ENCODE results near the gene CACNA1G. TPM values are rescaled to one million over a fixed set of nuclear protein-coding genes. Genes with fewer than 3 reads are reported as not detected.
A peak's percentile ranks its signal among the peaks of the same experiment; 100 is the strongest.

Gene CACNA1G
- total RNA-seq, 1 donor from 2014 or later: 0.08 TPM

GRCh38 chr17:50618300-50618699, 57.8 kb downstream of the CACNA1G start:
- ATAC-seq: no peak

GRCh38 chr17:50618941-50619340, 58.4 kb downstream of the CACNA1G start:
- ATAC-seq: peak; percentile 34

- ATAC-seq: no peak
These were observed 59.0 kb downstream of the CACNA1G start for GRCh38 chr17:50619489-50619888.

- no peak for ATAC-seq
These were observed 59.7 kb downstream of the CACNA1G start for GRCh38 chr17:50620237-50620636.

- ATAC-seq: no peak
These were observed 60.3 kb downstream of the CACNA1G start for GRCh38 chr17:50620858-50621257.

DNA sequence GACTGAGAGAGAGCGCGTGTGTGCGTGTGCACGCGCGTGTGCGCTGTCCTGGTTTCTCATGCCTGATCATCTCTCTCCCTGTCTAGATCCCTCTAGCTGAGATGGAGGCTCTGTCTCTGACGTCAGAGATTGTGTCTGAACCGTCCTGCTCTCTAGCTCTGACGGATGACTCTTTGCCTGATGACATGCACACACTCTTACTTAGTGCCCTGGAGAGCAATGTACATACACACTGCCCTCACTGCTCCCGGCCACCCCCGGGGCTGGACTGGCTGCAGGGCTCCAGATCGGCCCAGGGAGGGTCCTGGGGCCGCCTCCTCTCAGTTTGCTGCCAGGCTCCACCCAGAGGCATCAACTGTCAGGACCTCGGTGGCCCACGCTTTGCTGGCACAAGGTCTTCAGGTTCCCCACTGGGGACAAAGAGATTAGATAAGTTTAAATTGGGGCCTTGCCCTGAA, 61.1 kb downstream of the CACNA1G start:
- ATAC-seq: no peak

GRCh38 chr17:50624321-50624934, 63.9 kb downstream of the CACNA1G start:
- no peak for ATAC-seq

DNA sequence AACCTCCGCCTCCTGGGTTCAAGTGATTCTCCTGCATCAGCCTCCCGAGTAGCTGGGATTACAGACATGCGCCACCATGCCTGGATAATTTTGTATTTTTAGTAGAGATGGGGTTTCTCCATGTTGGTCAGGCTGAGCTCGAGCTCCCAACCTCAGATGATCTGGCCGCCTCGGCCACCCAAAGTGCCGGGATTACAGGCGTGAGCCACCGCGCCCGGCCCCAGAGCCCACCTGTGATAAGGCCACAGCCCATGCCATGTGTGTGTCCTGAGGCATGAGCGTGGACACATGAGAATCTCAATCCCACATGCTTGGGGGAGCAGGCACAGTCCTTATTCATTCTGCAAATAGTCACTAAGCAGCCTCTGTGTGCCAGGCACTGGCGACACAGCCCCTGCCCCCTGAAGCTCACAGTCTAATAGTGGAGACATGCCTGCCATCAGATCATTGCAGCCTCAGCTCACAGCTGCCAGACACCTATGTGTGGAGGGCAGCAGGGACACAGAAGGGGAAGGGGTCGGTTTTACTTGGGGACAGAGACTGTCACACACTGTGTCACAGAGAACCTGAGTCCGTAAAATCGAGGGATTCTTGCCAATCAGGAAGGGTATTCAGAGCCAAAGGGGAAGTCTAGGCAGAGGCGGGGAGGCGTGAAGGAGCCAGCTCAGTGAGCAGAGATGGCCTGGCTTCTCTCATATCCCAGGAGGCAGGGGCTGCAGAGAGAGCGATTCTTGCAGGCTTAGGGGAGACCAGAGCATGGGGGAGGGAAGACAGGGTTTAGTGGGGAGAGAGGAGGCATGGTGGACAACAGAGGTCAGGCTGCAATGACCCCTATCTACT, 64.7 kb downstream of the CACNA1G start:
- no peak for ATAC-seq

- ATAC-seq: peak; percentile 41
These were observed 65.6 kb downstream of the CACNA1G start for GRCh38 chr17:50626037-50626574.

DNA sequence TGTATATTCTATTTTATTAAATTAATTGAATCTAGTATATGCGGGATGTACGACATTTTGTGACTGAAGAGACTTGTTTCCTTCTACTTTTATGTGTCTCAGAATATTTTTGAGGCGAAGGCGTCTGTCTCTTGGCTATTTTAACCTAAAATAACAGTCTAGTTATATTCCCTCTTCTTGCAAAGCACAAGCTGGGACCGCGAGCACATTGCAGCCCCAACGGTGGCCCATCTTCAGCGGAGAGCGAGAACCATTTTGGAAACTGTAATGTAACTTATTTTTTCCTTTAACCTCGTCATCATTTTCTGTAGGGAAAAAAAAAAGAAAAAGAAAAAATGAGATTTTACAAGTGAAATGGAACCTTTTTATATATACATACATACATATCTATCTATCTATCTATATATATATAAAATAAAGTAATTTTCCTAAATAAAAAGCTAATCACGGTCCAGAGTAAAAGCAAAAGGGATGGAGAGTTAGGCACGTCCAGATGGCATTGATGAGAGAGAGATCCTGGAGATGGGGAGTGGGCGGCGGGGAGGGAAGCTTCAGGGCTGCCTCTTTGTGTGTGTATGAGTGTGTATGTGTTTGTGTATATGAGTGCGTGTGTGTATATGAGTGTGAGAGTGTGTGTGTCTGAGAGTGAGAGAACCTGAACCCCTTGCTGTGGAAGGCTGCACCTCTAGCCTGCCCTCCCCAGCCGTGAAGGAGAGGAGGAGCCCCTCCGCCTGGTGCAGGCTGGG, 66.7 kb downstream of the CACNA1G start:
- ATAC-seq: no peak

DNA sequence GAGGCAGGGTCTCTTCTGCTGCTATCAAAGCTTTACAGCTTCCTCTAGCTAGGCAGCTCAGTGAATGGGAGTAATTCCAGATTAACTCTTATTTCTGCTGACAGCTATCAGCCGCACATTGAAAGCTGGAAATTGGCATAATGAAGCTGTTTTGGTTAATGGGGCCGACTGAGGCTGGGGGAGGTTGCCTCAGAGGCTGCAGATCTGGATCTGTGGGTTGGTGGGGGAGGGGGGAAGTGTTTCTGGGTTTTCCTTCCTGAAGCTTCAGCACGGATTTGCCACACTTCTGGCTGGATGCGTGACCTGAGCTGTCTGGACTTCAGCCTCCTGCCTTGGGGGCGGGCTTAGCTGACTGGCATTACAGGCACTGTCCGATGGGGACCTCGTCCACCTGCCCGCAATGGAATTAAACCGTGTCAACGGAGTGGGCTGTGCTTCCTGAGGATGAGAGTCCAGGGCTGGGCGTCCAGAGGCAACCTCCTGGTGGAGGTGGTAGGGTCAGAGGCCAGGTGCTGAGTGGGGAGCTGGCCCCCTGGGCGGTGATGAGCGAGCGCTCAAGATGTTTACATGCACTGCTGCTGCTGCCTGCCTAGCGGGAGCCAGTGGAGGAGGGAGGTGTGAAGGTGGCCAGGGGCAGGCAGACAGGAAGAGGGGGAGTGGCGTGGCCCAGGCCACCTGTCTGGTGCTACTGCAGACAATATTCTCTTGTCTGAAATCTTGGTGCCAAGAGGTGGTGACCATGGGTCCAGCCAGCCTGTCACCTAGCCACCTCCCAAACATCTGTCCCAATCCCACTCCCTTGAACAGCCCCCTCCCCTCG, 67.5 kb downstream of the CACNA1G start:
- ATAC-seq: no peak

GRCh38 chr17:50629902-50630301, 69.4 kb downstream of the CACNA1G start:
- ATAC-seq: no peak

DNA sequence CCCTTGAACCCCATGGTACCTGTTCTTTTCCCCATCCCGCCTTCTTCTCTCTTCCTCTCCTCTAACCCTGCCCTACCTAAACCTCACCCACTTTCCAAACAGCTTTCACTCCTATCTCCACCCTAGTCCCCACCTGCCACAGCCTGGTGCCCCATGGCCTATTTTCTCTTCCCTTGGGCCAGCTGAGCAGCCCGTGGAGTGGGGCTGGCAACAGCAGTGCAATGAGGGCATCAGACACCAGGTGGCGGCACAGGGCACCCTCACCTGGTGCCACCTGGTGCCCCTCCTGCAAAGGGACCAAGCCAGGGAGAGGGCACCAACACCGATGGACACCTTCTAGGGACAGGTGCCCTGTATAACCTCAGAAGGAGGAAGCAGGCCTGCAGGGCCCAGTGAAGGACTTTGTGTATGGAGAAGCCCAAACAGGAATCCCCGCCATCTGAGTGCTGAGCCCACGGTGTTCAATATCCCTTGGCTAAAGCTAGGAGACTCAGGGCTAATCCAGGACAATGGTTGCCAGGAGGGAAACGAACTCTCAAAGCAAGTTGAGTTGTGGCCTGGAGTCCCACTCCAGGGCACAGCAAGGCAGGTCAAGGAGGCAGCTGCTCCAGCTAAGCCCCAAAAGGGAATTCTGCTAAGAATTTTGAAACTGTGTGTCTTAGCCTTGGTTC, 70.1 kb downstream of the CACNA1G start:
- ATAC-seq: peak; percentile 64

- no peak for ATAC-seq
These were observed 70.8 kb downstream of the CACNA1G start for GRCh38 chr17:50631195-50631907.

DNA sequence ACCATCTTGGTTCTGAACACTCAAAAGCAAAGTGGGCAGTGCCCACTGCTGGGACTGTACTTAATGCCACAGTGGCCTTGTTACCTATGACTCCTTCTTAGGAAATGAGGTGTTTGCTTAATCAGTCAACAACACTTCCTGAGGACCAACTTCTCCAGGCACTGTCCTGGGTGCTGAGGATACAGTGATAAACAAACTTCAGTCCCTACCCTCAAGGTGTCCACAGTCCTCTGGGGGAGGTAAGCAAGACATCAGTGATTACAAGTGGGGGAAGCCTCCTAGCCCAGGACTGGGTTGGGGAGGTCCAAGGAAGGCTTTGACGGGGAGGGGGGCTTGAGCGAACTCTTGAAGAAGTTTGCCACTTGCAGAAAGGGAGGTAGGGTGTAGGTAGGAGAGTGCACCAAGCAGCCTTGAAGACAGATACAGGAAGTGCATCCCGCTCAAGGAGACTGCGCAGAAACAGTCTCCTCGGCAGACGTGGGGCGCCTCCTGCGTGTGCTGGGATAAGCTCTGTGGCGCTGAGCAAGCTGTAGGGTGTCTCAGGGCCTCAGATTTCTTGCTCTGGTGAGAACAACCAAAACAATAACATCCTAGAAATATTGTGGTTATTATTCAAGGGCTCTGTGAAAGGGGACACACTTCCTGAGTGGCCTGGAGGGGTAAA, 71.5 kb downstream of the CACNA1G start:
- ATAC-seq: no peak

DNA sequence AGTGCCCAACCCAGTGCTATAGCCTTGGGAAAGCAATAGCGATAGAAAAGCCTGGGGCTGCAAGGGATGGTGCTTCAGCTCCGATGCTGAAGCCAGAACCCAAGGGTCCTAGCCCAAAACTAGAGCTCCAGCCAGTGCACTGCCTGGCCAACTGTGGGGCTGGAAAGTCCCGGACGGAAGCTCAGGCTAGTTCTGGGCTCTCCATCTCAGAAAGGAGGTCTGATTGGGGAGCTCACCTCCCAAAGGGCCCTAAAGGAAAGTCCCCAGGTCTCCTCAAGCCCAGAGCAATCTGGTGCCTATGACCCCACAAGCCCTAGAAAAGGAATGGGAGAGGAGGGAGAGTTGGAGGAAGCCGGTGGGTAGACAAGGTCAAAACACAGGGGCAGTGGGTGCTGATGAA, 72.1 kb downstream of the CACNA1G start:
- ATAC-seq: no peak

DNA sequence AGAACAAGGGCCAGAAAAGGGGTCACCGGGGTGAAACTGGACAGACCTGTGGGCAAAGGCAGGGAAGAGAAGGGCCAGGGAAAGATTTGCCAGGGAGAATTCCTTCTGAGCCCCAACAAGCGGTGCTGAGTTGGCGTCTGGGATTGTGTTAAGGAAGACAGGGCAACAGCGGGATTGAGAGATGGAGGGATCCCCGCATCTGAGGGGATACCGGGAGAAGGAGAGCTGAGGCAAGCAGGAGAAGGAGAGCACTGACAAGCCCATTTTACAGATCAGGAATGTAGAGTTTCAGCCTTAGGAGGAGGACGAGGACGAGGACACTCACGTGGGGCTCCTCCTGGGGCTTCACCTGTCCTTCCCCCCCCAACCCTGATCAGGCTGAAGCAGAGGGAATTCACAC, 73.2 kb downstream of the CACNA1G start:
- no peak for ATAC-seq

GRCh38 chr17:50634224-50634914, 73.9 kb downstream of the CACNA1G start, which contains the start of gene ABCC3:
Gene ABCC3, plus strand, starts transcription at chr17:50634881. Its CDS starts 56 bp downstream, at chr17:50634937.
- ATAC-seq: peak; percentile 65

GRCh38 chr17:50634915-50635731, 74.6 kb downstream of the CACNA1G start:
- peak; percentile 8 for ATAC-seq
